Esophagus squamous epithelium (tissue), 5 donors: ENCODE results near the gene KRT72. TPM values are rescaled to one million over a fixed set of nuclear protein-coding genes. Genes with fewer than 3 reads are reported as not detected.
"Not testable (repeated sequence)": the region's sequence is repeated elsewhere in the genome, so short reads cannot be mapped to it uniquely, and the experiment has no call there.

Experiments
- DNase-seq: peaks from one replicate; lab custom pipeline; 2025; lab: John Stamatoyannopoulos, UW
- H3K27ac ChIP-seq, 4 donors: fragments of 200-600 bp; sonication (generic); one replicate each; pipeline ENCODE4 v1.5.1; 2016 to 2019; ENCODE audit warnings: mild to moderate bottlenecking in 1 of 4
- H3K27me3 ChIP-seq, 4 donors: fragments of 200-600 bp; sonication (generic); 1 replicate in 3 of 4; 2 replicates in 1 of 4; pipeline versions ENCODE4 v1.5.1 to v1.6.0; 2017 to 2021; ENCODE audit warnings: antibody characterized with exemption in 1 of 4
- H3K36me3 ChIP-seq, 3 donors: fragments of 200-600 bp; sonication (generic); one replicate each; pipeline ENCODE4 v1.5.1; 2016 to 2019
- H3K4me1 ChIP-seq, 3 donors: fragments of 200-600 bp; sonication (generic); one replicate each; pipeline ENCODE4 v1.5.1; 2017 to 2019
- H3K4me3 ChIP-seq, 4 donors: fragments of 200-600 bp; sonication (generic); 1 replicate in 3 of 4; 2 replicates in 1 of 4; pipeline ENCODE4 v1.5.1; 2016 to 2019; ENCODE audit warnings: mild to moderate bottlenecking in 2 of 4, moderate library complexity in 1 of 4
- H3K9me3 ChIP-seq, 3 donors: fragments of 200-600 bp; sonication (generic); one replicate each; pipeline ENCODE4 v1.5.1; 2016 to 2019
- POLR2A ChIP-seq, 4 donors: fragments of 450-650 bp; IDR thresholded peaks; one replicate each; pipeline ENCODE4 v1.6.1; 2017; ENCODE audit warnings: antibody characterized with exemption in 4 of 4, mild to moderate bottlenecking in 4 of 4, moderate library complexity in 3 of 4
- WGBS, 2 donors: methylation state at CpG; one replicate each; pipeline ENCODE4 v1.1.5; 2018; 5-methylcytosine and 5-hydroxymethylcytosine counted together
- intact Hi-C: fragments of 100-400 bp; cut with DNase I; formaldehyde crosslinking; loops from one replicate; pipeline ENCODE4 v1.15.0; 2022
- total RNA-seq, 4 donors: library from RNA; depleted of rRNA; stranded (reverse); fragments of >200 nt; gene quantifications; one replicate each; pipeline ENCODE4 v1.1.0, GENCODE V29; 2016
- TF ChIP-seq, protein P1 (sequence below), 6 experiments: fragments of 450-650 bp in 4 of 6; fragments of 200-600 bp in 2 of 6; sonication (generic) in 2 of 6; IDR thresholded peaks; one replicate each; pipeline ENCODE4 v1.5.1; 2016 to 2019; ENCODE audit warnings: antibody characterized with exemption in 6 of 6, mild to moderate bottlenecking in 4 of 6, moderate library complexity in 4 of 6
- donor health status: DM: yes; HTN: yes; CAD: no.

The KRT72 gene
- total RNA-seq, 4 donors from 2014 or later, result not detected

DNA sequence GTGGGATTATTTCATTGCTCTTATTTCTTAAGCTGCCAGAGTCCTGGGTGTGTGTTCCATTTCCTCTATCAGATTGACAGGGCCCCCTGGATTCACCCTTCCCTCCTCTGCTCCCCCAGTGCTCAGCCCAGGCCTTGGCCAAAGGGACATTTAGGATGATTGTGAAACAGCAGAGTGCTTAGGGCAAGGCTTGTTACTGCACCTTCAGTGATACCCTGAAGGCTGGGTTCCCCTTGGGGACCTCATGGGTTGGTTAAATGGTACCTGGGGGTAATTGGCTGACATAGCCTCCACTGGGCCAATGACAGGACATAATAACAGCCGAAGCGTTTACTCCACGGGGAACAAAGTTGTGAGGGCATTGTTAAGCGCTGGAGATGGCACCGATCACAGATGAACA, 1.3 kb upstream of the KRT72 start:
- H3K4me3 ChIP-seq, result no peak overlapping the region
- DNase-seq, result no peak
- intact Hi-C loops, result no loop called here
- no peak overlapping the region for H3K27ac ChIP-seq
- 93 to 100% methylated on average over 2 to 5 of the region's 5 CpGs for WGBS, 2 donors
- H3K36me3 ChIP-seq, result no peaks in the 10 kb centered on the region
- H3K4me1 ChIP-seq, result peaks cover 0 to 8% (median 0%) of the 10 kb centered on the region in 3 donors
- no peak for TF ChIP-seq POLR2A (IDR thresholded peaks at IDR 0.05)
- TF ChIP-seq, protein P1, sequence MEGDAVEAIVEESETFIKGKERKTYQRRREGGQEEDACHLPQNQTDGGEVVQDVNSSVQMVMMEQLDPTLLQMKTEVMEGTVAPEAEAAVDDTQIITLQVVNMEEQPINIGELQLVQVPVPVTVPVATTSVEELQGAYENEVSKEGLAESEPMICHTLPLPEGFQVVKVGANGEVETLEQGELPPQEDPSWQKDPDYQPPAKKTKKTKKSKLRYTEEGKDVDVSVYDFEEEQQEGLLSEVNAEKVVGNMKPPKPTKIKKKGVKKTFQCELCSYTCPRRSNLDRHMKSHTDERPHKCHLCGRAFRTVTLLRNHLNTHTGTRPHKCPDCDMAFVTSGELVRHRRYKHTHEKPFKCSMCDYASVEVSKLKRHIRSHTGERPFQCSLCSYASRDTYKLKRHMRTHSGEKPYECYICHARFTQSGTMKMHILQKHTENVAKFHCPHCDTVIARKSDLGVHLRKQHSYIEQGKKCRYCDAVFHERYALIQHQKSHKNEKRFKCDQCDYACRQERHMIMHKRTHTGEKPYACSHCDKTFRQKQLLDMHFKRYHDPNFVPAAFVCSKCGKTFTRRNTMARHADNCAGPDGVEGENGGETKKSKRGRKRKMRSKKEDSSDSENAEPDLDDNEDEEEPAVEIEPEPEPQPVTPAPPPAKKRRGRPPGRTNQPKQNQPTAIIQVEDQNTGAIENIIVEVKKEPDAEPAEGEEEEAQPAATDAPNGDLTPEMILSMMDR (IDR thresholded peaks at IDR 0.05), result no peak
- H3K27me3 ChIP-seq, result peaks cover 0 to 59% (median 2%) of the 10 kb centered on the region in 4 donors
- no peaks in the 10 kb centered on the region for H3K9me3 ChIP-seq

DNA sequence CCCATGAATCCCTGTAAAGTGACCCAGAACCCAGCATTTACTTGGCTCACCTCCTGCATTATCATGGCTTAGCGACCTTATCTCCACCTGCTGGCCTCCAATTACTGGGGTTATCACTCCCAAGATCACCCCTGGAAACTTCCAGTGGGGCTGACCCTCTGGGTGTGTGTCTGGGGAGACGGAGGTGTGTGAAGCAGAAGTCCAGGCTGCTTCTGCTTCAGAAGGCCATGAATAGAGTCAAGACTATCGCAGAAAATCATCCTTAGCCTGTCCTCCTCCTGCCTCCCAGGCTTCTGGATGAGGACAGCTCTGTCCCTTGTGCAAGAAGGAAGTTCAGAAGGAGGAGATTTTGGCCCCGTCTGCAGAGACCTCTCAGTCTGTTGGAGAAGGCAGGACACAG, 408 bp upstream of the KRT72 start:
- no peak overlapping the region for H3K4me3 ChIP-seq
- H3K27ac ChIP-seq, result no peak overlapping the region
- H3K4me1 ChIP-seq, result peaks cover 0 to 8% (median 0%) of the 10 kb centered on the region in 3 donors
- WGBS, 2 donors, result 76 to 89% methylated on average over 2 to 4 of the region's 4 CpGs
- TF ChIP-seq, protein P1 (IDR thresholded peaks at IDR 0.05), result no peak
- TF ChIP-seq POLR2A (IDR thresholded peaks at IDR 0.05), result no peak
- intact Hi-C loops, result no loop called here
- H3K36me3 ChIP-seq, result no peaks in the 10 kb centered on the region
- DNase-seq, result no peak
- H3K9me3 ChIP-seq, result no peaks in the 10 kb centered on the region
- H3K27me3 ChIP-seq, result peaks cover 0 to 55% (median 2%) of the 10 kb centered on the region in 4 donors

DNA sequence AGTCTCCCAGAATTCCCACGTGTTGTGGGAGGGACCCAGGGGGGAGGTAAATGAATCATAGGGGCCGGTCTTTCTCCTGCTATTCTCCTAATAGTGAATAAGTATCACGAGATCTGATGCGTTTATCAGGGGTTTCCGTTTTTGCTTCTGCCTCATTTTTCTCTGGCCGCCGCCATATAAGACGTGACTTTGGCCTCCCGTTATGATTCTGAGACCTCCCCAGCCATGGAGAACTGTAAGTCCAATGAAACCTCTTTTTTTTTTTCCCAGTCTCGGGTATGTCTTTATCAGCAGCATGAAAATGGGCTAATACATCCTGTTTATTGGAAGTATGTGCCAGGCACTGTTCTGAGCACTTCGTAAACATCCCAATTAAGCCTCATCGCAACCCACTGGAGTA, 788 bp downstream of the KRT72 start:
- intact Hi-C loops, result no loop called here
- H3K27me3 ChIP-seq, result peaks cover 0 to 51% (median 2%) of the 10 kb centered on the region in 4 donors

DNA sequence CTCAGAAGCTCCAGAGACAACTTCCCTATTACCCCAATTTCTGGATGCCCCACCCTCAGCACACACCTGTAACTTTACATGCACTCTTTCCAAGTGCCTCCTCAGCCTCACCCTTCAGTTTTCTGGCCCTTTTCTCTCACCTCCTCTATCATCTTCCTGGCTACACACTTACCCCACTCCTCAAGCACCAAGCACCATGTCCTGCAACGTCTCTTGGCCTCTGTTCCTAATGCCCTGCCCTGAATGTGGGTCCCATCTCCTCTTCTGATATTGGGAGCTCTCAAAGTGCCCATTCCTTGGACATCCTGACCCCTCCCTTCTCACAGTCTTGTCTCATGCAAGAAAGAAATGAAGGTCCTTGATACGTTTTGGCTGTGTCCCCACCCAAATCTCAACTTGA, 1.2 kb downstream of the KRT72 start:
- 57 to 64% methylated on average over 2 of the region's 2 CpGs for WGBS, 2 donors
- Histone ChIP-seq H3K9me3 (no peaks in the 10 kb centered on the region), H3K36me3 (no peaks in the 10 kb centered on the region), H3K27ac (no peak overlapping the region), H3K27me3 (peaks cover 0 to 51% (median 2%) of the 10 kb centered on the region in 4 donors), H3K4me1 (peaks cover 0 to 8% (median 0%) of the 10 kb centered on the region in 3 donors), H3K4me3 (no peak overlapping the region)
- DNase-seq, result no peak
- no peak for TF ChIP-seq POLR2A (IDR thresholded peaks at IDR 0.05)
- TF ChIP-seq, protein P1 (IDR thresholded peaks at IDR 0.05), result no peak
- intact Hi-C loops, result no loop called here

More for the DNA sequence above, 788 bp downstream of the KRT72 start:
- DNase-seq, result no peak
- Histone ChIP-seq H3K4me1 (peaks cover 0 to 8% (median 0%) of the 10 kb centered on the region in 3 donors), H3K36me3 (no peaks in the 10 kb centered on the region), H3K4me3 (no peak overlapping the region), H3K9me3 (no peaks in the 10 kb centered on the region), H3K27ac (no peak overlapping the region)
- 85 to 92% methylated on average over 12 of the region's 12 CpGs for WGBS, 2 donors
- TF ChIP-seq, protein P1 (IDR thresholded peaks at IDR 0.05), result no peak
- no peak for TF ChIP-seq POLR2A (IDR thresholded peaks at IDR 0.05)

DNA sequence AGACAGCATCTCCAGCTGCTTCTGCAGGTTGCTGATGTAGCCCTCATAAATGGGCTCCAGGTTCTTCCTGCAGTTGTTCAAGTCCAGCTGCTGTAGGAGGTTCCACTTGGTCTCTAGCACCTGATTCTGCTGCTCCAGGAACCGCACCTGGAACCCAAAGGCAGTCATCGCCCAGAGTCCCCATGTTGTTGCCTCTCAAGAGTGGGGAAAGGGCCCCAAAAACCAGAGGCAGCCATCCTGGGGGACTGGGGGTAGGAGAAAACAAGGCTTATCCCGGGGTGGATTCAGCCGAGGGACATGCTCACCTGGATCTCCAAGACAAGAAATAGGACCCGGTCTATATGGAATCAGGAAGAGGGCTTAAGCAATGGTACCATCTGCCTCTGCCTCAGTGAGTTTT, 2.3 kb downstream of the KRT72 start:
- TF ChIP-seq, protein P1 (IDR thresholded peaks at IDR 0.05), result no peak
- no peak for TF ChIP-seq POLR2A (IDR thresholded peaks at IDR 0.05)
- no peaks in the 10 kb centered on the region for H3K36me3 ChIP-seq
- H3K27ac ChIP-seq, result no peak overlapping the region
- H3K9me3 ChIP-seq, result no peaks in the 10 kb centered on the region
- H3K4me3 ChIP-seq, result no peak overlapping the region
- DNase-seq, result no peak
- H3K27me3 ChIP-seq, result peaks cover 0 to 55% (median 2%) of the 10 kb centered on the region in 4 donors
- peaks cover 0 to 8% (median 0%) of the 10 kb centered on the region in 3 donors for H3K4me1 ChIP-seq
- WGBS, 2 donors, result 86 to 89% methylated on average over 4 of the region's 5 CpGs
- intact Hi-C loops, result no loop called here

DNA sequence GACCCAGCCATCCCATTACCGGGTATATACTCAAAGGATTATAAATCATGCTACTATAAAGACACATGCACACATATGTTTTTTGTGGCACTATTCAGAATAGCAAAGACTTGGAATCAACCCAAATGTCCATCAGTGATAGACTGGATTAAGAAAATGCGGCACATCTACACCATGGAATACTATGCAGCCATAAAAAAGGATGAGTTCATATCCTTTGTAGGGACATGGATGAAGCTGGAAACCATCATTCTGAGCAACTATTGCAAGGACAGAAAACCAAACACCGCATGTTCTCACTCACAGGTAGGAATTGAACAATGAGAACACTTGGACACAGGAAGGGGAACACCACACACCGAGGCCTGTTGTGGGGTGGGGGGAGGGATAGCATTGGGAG, 7.0 kb downstream of the KRT72 start:
- DNase-seq, intact Hi-C loops, H3K27ac ChIP-seq, H3K9me3 ChIP-seq, H3K4me1 ChIP-seq, H3K4me3 ChIP-seq, H3K36me3 ChIP-seq: not testable (repeated sequence)
- WGBS, 2 donors, result 82 to 92% methylated on average over 4 of the region's 4 CpGs
- peaks cover 0 to 28% (median 0%) of the 10 kb centered on the region in 4 donors for H3K27me3 ChIP-seq
